Hepatocyte (in vitro differentiated cells): ENCODE results near the gene ORM2.
"Not testable (repeated sequence)": the region's sequence is repeated elsewhere in the genome, so short reads cannot be mapped to it uniquely, and the experiment has no call there.

Experiments
- EZH2 ChIP-seq: fragments of 200-600 bp; sonication (generic); IDR thresholded peaks from 2 replicates; pipeline ENCODE4 v1.6.1; 2016; ENCODE audit warnings: antibody characterized with exemption, mild to moderate bottlenecking, borderline replicate concordance
- TF ChIP-seq, protein P1 (sequence below): fragments of 200-600 bp; sonication (generic); IDR thresholded peaks from 2 replicates; pipeline ENCODE4 v1.5.1; 2016; ENCODE audit warnings: antibody characterized with exemption, mild to moderate bottlenecking; ENCODE audit not compliant: poor library complexity

DNA sequence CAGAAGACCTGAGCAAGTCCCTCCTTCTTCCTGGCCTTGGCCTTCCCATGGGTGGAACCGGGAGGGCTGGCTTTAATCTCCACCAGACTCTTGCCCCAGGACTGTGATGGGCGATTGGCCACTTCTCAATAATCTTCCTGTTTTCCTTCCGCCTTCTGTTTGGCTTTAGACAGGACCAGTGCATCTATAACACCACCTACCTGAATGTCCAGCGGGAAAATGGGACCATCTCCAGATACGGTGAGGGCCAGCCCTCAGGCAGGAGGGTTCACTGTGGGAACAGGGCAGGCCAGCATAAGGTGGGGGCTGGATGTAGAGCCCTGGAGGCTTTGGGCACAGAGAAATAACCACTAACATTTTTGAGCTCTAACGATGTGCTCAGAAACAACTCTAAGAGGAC lies 5.8 kb upstream of the ORM2 start:
- TF ChIP-seq, protein P1, sequence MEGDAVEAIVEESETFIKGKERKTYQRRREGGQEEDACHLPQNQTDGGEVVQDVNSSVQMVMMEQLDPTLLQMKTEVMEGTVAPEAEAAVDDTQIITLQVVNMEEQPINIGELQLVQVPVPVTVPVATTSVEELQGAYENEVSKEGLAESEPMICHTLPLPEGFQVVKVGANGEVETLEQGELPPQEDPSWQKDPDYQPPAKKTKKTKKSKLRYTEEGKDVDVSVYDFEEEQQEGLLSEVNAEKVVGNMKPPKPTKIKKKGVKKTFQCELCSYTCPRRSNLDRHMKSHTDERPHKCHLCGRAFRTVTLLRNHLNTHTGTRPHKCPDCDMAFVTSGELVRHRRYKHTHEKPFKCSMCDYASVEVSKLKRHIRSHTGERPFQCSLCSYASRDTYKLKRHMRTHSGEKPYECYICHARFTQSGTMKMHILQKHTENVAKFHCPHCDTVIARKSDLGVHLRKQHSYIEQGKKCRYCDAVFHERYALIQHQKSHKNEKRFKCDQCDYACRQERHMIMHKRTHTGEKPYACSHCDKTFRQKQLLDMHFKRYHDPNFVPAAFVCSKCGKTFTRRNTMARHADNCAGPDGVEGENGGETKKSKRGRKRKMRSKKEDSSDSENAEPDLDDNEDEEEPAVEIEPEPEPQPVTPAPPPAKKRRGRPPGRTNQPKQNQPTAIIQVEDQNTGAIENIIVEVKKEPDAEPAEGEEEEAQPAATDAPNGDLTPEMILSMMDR, result not testable (repeated sequence)
- TF ChIP-seq EZH2, result not testable (repeated sequence)
